Activated CD4-positive, alpha-beta T cell treated with anti-CD3 and anti-CD28 coated beads for 24 hours (primary cell): ENCODE results near the gene PTRHD1.

Source experiments
- DNase-seq, 2 donors: peaks; one replicate each; pipeline ENCODE4 v3.0.0-alpha.2; 2020; ENCODE audit warnings: low read depth in 2 of 2

The PTRHD1 gene

DNA sequence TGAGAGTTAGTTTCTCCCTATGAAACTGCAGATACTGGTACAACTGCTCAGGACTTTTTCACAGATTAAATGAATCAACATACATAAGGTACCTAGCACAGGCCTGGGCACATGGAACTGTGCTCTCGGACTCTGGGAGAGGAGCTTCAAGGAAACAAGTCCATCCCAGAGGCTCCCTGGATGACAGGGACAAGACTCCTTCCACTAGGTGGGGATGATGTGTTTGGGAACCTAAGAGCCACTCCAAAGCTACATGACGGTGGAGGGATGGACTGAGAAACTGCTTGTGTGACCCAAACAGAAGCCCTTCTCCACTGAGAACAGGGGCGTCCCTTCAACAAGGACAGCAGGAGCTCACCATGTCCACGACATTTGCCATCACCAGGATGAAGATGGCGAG, 37.2 kb upstream of the PTRHD1 start:
- no peak for DNase-seq

DNA sequence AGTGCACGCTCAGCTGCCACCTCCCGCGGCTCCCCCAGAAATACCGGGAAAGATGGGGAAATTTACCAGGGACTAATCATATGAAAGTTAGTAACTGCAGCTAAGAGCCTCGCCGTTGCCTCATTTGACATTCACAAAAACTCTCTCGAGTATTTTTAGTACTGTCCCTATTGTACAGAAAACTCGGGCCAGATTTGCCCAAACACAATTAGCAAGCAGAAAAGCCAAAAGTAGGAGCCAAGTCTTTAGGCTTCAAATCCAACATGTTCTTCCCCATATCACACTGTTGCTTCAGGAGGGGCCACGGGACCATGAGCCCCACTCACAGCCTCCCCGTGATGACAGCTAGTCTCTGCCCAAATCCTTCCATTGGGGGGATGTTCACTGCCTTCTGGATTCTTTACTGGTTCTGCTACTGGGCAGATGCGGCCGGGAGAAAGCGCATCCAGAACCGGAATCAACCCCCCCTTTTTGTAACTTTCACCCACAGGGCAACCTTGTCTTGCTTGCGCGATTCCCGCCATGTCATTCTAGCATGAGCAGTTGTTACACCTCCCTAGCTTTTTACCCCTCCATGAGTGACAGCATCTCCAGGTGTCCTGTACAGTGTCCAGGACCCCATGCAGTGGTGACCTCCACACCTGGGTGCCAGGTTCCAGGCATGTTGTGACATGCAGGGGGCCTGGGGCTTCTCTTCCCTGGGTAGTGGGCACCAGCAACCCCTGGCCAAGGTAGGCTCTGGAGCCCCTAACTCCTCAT, 35.2 kb upstream of the PTRHD1 start:
- DNase-seq: no peak

DNA sequence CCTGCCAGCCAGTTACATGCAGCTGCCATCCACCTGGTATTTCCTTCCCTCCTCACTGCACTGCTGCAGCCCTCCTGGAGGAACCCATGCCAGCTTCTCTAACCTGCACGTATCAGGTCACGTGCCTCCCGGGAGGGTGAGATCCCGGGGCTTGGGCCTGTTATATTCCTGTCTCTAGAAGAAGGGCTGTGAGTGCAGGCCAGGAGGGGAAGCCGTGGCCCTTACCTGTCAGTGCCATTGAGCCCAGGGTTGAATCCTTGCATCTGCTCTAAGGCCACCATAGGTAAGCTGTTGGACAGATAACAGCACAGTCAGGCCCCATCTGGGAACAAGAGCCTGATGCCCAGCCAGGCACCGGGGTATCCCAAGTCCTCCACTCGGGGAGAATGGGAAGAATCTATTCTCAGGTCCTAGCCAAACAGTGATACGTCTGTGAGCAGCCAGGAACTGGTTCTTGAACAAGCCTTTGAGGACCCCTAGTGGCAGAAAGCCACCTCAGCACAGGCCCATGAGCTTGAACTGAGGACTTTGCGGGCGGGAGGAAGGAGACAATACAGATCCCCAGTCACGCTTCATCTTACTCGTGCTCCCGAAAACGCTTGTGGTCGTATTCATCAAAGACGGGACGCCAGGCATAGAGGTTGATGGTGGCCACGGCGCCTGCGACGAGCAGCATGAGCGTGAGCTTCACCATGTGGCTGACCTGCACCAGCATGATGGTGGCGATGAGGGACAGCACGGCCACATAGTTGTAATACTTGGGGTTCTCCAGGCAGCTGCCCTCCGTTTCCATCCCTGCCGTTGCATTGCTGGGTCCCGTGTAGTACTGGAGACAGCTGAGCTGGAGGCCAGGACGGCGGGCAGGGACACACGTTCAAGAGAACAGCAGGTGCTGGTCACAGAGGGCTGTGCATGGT, 34.4 kb upstream of the PTRHD1 start:
- peak; percentile 51 to 56 for DNase-seq

DNA sequence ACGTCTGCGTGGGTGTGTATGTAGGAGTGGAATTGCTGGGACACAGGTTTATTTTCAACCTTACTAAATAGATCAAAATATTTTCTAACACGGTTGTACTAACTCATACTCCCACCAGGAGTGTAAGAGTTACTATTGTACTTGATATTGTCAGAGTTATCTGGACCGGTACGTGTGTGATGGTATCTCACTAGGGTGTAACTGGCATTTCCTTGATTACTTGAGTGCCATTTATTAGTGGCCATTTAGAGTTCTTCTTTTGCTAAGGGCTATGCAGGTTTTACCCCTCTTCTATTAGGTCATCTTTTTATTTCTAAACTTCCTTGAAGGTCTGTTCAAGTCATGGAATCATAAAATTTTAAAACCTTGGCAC, 33.6 kb upstream of the PTRHD1 start:
- DNase-seq: no peak

DNA sequence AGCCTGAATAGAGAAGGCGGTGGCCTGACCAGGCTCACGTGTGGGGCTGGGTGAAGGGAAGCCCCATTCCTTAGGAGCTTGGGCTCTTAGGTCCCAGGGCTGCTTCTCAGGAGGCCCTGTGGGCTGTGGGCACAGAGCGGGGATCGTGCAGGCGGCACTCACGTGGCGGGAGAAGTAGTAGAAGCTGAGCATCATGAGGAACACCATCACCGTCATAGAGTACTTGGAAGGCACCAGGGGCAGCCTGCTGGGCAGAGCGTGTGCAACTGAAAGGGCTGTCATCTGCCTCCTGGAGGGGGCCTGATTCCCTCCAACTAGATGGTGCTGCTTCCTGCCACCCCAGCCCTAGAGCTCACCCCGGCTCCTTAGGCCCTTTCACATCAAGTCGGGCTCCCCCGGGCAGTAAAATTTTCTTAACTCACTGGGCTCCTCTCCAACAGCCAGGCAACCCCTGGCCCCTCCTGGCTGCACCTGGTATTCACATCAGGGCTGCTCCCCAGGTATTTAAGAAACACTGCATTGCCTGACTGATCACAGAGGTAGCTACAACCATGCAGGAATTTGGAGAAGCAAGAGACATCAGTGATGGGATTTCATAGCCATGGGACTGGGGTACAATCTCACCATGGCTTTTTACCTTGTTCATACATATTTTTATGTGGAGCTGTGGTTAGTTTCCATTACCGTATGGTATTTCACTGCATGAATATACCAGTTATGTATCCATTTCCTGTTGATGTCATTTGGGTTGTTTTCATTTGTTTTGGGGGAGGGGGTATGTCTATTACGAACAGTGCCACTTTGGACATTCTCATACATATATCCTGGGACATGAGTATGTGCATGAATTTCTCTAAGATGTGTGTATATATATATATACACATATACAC, 32.9 kb upstream of the PTRHD1 start:
- no peak for DNase-seq

DNA sequence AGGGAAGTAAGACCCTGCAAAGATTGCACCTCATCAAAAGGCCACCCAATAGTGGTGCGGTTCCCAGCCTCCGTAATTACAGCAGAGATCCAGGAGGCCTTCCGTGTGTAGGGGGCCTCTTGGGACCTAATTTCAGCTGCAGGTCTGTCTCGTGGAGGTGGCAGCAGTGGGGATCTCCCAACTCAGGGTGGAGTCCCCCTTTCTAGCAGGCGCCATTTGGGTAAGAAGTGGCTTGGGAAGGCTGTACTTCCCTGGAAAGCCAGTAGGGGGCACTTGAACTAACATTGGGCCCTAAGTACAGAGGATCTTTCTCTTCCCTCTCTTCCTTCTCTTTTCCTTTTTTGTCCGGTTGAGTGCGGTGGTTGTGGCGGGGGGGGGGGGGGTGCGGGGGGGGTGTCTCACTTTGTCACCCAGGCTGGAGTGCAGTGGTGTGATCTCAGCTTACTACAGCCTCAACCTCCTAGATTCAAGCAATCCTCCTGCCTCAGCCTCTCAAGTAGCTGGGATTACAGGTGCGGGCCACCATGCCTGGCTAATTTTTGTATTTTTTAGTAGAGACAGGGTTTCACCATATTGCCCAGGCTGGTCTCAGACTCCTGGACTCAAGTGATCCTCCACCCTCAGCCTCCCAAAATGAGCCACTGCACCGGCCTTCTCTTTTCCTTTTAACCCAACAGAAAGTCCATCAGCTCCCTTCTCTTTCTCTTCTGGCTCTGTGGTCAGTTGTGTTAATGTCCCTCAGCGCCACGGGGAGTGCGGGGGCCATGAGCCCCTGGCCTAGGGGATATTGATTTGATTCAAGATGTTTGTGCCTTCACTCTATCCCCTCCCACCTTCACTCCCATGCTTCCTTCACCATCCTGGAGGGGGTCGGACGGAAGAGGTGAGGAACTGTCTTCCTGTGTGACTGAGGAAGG, 32.0 kb upstream of the PTRHD1 start:
- DNase-seq: peak; percentile 18 to 35

DNA sequence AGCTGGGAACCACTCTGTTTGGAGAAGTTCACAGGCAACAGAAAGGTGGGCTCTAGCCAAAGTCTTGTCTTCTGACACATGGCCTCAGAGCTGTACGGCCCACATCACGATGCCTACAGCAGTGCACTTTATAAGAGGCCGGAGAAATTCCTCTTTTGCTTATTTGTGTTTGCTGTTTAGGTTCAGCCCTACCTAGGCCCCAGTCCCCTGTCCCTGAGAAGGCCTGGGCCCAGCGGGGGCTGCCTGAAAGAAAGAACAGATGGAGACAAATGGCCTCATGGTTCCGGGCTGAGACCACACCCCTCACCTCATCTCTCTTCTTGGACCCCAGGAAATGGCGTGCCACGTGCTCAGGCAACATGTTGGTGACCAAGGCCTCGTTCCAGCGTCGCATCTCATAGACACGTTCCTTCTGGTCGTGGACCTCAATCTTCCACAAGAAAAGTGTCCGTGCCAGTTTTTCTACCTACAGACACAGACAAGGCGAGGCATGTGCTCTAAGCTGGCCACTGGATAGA, 30.9 kb upstream of the PTRHD1 start:
- DNase-seq: no peak

DNA sequence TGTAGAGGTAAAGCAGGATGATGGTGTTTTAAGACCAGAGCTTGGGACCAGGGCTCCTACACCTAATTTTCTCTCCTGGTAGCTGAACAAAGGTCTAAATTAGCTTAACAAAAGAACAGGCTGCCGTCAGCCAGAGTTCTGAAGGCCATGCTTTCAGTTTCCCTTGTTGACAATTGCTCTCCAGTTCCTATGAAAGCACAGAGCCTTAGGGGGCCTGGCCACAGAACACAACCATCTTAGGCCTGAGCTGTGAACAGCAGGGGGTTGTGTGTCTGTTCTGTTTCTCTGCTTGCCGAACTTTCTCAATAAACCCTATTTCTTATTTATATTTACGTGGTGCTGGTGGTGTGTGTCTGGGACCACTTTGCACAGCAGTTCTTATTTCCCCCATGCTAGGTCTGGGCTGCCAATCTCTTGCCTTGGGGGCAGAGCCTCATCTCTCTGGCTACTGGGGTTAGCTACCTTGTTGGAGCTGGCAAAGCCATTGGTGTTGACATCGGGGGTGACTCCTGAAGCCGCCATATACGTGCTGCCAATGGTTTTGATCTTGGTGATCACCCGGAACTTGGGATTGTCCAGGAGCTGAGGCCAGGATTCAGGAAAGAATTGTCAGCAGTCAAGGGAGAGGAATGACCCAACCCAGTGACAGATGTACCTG, 29.0 kb upstream of the PTRHD1 start:
- DNase-seq: no peak

DNA sequence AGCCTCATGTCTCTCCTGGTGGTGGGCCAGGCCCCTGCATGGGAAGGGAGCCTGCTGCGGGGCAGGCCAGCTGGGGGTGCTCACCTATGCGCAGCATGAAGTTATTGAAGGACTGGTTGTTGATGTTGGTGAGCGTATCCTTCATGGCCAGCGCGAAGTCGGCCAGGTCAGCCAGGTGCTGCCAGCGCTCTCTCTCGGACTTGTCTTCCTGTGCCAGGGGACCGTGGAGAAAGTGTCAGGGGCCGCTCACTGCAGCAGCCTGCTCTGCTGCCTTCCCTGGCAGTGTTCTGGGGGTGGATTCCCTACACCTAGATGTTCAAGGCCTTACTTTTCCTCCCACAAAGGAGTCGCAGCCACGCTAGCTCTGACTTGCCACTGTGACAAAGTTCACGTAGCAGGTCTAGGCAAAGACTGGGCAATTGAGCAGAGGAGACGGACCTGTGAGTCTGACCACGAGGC, 28.3 kb upstream of the PTRHD1 start:
- DNase-seq: no peak

DNA sequence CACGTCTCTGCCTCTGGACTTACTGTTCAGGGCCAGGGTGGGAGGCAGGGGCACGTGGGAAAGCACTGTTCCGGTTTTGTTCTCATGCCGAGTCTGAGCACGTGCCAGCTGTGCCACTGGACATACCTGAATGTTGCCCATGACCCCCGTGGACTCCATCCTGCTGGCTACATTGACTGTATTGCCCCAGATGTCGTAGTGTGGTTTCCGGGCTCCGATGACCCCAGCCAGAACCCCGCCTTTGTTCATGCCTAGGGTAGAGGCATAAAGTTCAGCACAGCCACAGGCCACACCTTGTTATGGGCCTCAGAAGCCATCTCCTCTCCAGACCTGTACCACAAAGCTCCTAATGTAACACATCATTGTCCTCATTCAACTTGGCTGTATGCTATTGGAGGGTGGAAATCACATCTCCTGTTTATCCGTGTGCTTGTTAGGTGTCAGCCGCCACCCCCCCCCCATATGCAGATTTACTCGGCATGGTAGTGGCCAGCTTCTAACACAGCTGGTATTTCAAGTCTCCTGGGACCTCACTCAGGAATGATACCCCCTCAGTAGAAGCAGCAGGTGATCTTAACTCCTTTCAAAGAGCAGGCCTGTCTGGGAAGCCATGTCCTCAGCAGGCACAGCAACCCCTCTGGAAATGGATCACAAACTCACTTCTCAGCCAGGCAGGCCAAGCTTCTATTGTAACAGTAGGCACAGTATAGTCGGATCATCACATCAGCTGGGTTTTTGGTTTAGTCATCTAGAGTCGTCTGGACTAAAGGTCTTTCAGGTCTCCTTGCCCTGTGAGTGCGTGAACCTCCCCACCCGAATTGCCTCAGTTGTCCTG, 27.6 kb upstream of the PTRHD1 start:
- DNase-seq: no peak

DNA sequence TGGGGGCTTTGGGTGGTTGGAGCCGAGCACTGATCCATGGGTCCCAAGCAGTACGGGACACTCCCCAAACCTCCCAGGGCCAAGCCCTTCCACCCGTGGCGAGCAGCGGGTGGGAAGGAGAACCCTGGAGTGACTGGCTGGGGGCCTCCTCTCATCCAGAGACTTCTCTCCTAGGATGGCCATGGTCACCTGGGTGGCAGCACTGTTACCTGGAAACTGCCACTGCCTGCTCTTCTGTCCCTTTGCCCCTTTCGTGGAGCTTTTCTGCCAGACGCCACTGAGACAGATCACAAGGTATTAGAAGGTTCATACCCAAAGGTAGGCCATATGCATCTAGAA, 27.0 kb upstream of the PTRHD1 start:
- DNase-seq: no peak

DNA sequence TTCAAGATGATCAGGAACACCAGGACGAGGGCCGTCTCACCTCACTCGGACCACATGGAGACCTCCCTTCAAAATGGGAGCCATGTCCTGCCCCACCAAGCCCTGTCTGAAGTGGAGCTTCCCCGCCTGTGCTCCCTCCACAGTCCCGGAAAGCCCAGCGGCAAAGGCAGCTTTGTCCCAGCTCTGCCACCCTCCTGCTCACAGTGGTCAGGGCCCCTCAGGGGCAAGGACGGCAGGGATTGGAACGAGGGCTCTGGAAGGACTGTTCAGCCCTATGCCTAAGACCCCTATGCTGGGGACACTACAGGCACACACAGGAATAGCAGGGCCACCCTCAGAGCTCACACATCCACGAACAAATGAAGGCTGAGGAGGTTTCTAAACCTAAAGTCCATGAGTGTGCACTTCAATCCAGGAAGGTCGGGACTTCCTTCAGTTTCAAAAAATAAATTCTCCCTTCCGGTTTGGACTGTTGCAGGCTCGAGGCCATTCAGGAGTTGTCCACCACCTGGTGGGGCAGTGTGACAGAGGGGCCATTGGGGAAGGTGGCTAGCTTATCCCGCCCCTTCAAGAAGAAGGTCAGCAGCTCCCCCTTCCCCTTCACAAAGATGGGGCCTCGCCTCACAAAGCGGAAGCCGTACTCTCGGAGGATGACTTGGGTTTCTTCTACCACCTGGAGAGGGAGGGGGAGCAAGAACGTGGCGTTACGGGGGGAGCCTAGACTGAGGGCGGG, 26.4 kb upstream of the PTRHD1 start:
- no peak for DNase-seq

DNA sequence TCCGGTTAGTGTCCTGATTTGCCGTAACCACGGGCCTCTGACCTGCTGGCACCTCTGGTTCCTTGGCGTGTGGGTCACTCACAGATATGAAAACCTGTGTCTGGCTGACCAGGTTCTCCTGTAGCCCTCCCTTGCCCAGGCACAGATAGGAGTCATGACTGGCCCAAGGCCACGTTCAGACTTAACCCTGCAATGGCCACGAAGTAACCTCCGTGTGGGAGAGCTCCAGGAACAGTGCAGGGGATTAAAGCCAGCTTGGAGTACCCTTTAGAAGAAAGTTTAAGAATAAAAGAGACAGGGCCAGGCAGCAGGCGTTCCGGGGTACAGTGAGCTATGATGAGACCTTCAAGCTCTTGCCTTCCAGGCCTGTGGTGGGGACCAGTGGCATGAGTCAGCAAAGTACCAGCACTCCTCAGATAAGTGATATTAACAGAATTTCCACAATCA, 25.6 kb upstream of the PTRHD1 start:
- DNase-seq: no peak

DNA sequence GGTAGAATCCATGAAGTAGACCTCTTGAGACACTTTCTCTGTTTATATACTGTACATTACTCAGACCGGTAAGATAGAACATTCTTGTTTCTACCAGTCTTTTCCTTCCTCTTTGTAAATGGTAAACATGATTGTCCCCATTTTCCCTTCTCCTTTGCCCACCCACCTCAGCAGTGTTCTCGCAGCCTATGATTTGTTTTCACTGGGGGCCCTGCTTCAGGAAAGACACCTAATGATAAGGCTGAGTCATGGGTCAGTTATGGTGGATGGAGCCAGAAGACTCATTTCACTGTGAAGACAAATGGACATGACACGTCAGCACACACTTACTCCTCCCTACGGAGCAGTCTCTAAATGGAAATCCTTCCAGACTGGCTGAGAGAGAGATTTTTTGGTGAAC, 23.7 kb upstream of the PTRHD1 start:
- DNase-seq: no peak

DNA sequence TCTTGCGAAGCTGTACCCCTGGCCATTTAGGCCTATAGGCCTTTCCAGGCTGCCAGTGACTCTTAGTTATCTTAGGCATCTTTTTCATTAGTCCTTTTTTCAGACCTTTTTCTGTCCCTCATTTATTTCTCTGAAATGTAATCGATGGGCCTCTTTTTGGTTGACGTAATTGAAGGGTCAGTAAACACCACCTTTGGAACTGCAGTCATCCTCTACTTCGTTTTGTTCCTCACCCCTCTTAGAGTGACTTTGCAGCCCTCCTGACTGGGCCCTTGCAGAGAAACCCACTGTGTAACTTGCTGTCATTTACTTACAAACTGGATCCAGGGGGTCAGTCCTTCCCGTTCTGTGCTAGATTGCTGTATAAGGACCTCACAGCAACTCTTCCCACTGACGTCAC, 23.2 kb upstream of the PTRHD1 start:
- no peak for DNase-seq

DNA sequence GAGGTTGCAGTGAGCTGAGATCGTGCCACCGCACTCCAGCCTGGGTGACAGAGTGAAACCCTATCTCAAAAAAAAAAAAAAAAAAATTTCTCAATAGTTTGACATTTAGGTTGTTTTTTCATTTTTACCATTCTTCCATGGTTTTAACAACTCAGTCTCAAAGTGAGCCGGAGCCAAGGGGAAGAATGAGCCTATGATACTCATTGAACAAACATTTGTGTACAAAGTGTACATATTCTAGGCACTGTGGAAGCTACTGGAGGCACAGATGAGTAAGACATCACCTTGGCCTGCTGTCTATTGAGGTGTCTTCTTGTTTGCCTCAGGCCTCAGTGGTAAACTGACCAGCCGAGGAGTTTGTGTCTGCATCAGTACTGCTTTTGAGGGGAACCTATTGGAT, 22.0 kb upstream of the PTRHD1 start:
- no peak for DNase-seq

DNA sequence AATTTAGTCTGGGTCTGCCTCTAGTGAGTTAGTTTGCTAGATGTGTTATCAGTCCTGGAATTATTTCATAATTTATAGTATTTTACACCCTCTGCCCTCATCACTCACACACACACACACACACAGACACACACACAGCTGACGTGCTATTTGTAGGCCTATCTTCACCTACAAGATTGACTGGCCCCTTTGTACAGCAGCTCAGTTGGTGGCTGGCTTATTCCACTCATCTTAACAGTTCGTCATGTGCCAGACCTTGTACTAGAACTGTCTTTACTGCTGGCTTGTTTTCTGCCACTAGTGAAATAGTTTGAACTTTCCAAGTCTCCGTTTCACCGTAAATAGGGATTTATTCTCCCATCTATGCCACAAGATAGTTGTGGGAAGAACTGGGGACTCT, 21.3 kb upstream of the PTRHD1 start:
- DNase-seq: no peak

DNA sequence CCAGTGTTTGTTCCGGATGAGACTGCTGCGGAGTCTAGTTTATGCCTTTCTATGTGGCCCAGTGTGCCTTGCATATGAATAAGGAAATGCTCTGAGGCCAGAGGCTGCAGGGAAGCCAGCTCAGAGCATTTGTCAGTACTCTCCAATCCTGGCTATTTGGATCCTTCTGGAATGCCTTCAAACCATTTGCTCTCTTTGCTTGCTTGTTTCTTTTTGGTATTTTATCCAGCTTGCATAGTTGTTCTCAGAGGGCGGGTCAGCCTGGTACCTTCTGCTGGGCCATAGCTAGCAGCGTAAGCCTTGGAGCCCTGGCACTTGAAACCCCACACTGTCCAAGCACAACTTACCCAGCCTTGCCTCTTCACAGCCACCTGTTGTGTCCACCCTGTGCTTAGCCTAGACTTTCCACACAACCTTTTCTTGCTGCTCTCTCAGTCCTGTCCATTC, 20.5 kb upstream of the PTRHD1 start:
- DNase-seq: no peak
